Measurements from ENCODE around the gene GLI1.

- TF ChIP-seq CTCF (IDR thresholded peaks at IDR 0.05) = no peak
- no peak for TF ChIP-seq POLR2AphosphoS5 (IDR thresholded peaks at IDR 0.05)
- no peak for TF ChIP-seq POLR2A (IDR thresholded peaks at IDR 0.05)
- TF ChIP-seq EP300 (IDR thresholded peaks at IDR 0.05) = no peak
These were observed 40.1 kb upstream of the GLI1 start for GRCh38 chr12:57419495-57419894.
